ENCODE measurements around the gene TMSB4X. TPM values are rescaled to one million over a fixed set of nuclear protein-coding genes. Genes with fewer than 3 reads are reported as not detected.

The TMSB4X gene
- total and polyA plus RNA-seq, 2 of the 8 experiments (the other 6 are each of a cell fraction or from before 2014, with no cell fraction given), result 2,063 to 2,112 TPM

- ChIA-PET CTCF (ENCODE audit: partially characterized antibody) (interaction anchor here (0.7 to 1.2 kb wide), 3 partner anchors 11 to 1346 kb away, joined by 3 read pairs; no protein-coding TSS in a partner anchor), POLR2A (ENCODE audit: partially characterized antibody) (interaction anchor here (0.6 kb wide), 1 partner anchor 44 kb away, joined by 5 read pairs; no protein-coding TSS in a partner anchor)
- Histone ChIP-seq H3K23me2 (ENCODE audit: low read depth, low read length) (no peaks in the 10 kb centered on the region; the same call in 1 of the 2 replicates), H3K4me3 (ENCODE audit: extremely low read depth in 1 of 4, insufficient read depth in 2 of 4, low read depth in 3 of 4, low read length in 4 of 4) (no peak overlapping the region), H2BK120ac (replicated peaks; ENCODE audit: low read depth, low read length) (no peak overlapping the region), H2AK5ac (ENCODE audit: low read depth, low read length) (no peak overlapping the region), H3K36me3 (ENCODE audit: control insufficient read depth in 2 of 4, insufficient read depth in 4 of 4, low read length in 3 of 4) (no peaks in the 10 kb centered on the region), H2BK5ac (ENCODE audit: low read depth, low read length) (no peak overlapping the region), H3K4me1 (replicated peaks in 1 of 4; ENCODE audit: control insufficient read depth in 3 of 4, insufficient read depth in 4 of 4, low read length in 3 of 4) (peaks cover 0 to 4% (median 0%) of the 10 kb centered on the region in 4 experiments; a peak in 2 of 7 replicates), H4K8ac (ENCODE audit: extremely low read depth, insufficient read depth, low read length) (no peak overlapping the region), H3K14ac (ENCODE audit: insufficient read length) (no peak overlapping the region), H4K20me1 (replicated peaks in 1 of 2; ENCODE audit: control insufficient read depth in 1 of 2, insufficient read depth in 2 of 2, low read length in 2 of 2) (no peaks in the 10 kb centered on the region), H3K18ac (ENCODE audit: extremely low read depth, low read length) (no peak overlapping the region; the same call in 1 of the 2 replicates), H3K79me1 (ENCODE audit: low read depth, low read length) (no peaks in the 10 kb centered on the region), H2BK15ac (ENCODE audit: low read length) (no peak overlapping the region), H3K23ac (ENCODE audit: insufficient read length) (no peak overlapping the region), H3K27me3 (replicated peaks in 1 of 4; ENCODE audit: control insufficient read depth in 3 of 4, extremely low read depth in 1 of 4, insufficient read depth in 3 of 4, low read length in 3 of 4) (no peaks in the 10 kb centered on the region), H4K91ac (replicated peaks; ENCODE audit: insufficient read length, low read length) (no peak overlapping the region), H3K9me3 (ENCODE audit: insufficient read depth in 2 of 2, low read depth in 1 of 2, low read length in 1 of 2) (no peaks in the 10 kb centered on the region), H2BK12ac (ENCODE audit: low read depth, low read length) (0 out of 2 replicates have a peak overlapping the region, but pooled peaks have one; percentile 9), H2BK20ac (ENCODE audit: low read length) (no peak overlapping the region), H3K27ac (ENCODE audit: low read depth, low read length) (no peak overlapping the region), H3K4me2 (ENCODE audit: insufficient read depth in 1 of 2, low read depth in 2 of 2, low read length in 2 of 2) (no peak overlapping the region), H3K56ac (replicated peaks; ENCODE audit: insufficient read length, low read depth, low read length) (no peak overlapping the region), H4K5ac (ENCODE audit: insufficient read length, low read depth, low read length) (no peak overlapping the region), H2AFZ (ENCODE audit: low read length) (no peak overlapping the region), H3K79me2 (ENCODE audit: control insufficient read depth in 1 of 2, insufficient read depth in 2 of 2, low read length in 2 of 2) (no peaks in the 10 kb centered on the region), H3K4ac (replicated peaks; ENCODE audit: insufficient read length, low read depth, low read length) (no peak overlapping the region), H3K9ac (replicated peaks in 1 of 4; ENCODE audit: extremely low read depth in 1 of 4, low read depth in 3 of 4, low read length in 3 of 4) (no peak overlapping the region)
- no peak for FAIRE-seq
- DNase-seq (ENCODE audit: low read depth in 1 of 2, low spot score in 2 of 2), result no peak
- WGBS, 2 experiments (ENCODE audit: extremely low coverage in 1 of 2, insufficient coverage in 1 of 2, insufficient read length in 1 of 2, insufficient replicate concordance in 2 of 2, low coverage in 1 of 2, low lambda C conversion rate in 2 of 2, missing lambda C conversion rate in 1 of 2), result 50% methylated on average over 2 of the region's 2 CpGs; no CpG with 5 or more reads in 1 of the 2 experiments
- TF ChIP-seq TCF12 (IDR thresholded peaks at IDR 0.05; ENCODE audit: low read depth, low read length) (no peak), SIN3A (conservative IDR thresholded peaks at IDR 0.05 in 1 of 2, IDR thresholded peaks at IDR 0.05 in 1 of 2; ENCODE audit: low read depth in 1 of 2, low read length in 2 of 2) (no peak), POLR2A (IDR thresholded peaks at IDR 0.05; ENCODE audit: control extremely low read depth in 1 of 2, low read depth in 2 of 2, low read length in 2 of 2) (no peak), CHD2 (IDR thresholded peaks at IDR 0.05; ENCODE audit: low read length) (no peak), SUZ12 (IDR thresholded peaks at IDR 0.05; ENCODE audit: low read length) (no peak), POU5F1 (IDR thresholded peaks at IDR 0.05; ENCODE audit: low read depth, low read length) (no peak), KDM4A (IDR thresholded peaks at IDR 0.05; ENCODE audit: low read depth, low read length, severe bottlenecking) (no peak), RXRA (IDR thresholded peaks at IDR 0.05; ENCODE audit: insufficient read depth, low read depth, low read length) (no peak), SP1 (IDR thresholded peaks at IDR 0.05; ENCODE audit: low read depth, low read length) (no peak), TBP (IDR thresholded peaks at IDR 0.05; ENCODE audit: low read depth, low read length) (no peak), POLR2AphosphoS5 (IDR thresholded peaks at IDR 0.05; ENCODE audit: low read depth, low read length) (no peak), SAP30 (IDR thresholded peaks at IDR 0.05; ENCODE audit: insufficient read depth, insufficient replicate concordance, low read length) (no peak), USF2 (IDR thresholded peaks at IDR 0.05; ENCODE audit: low read length) (no peak)
Measured at GRCh38 chrX:13022926-13023325, 48.0 kb downstream of the TMSB4X start.

Measured in H1 (cell line).